HCT116 (cell line): Measurements from ENCODE around the gene THADA.
"Not testable (repeated sequence)": the region's sequence is repeated elsewhere in the genome, so short reads cannot be mapped to it uniquely, and the experiment has no call there.

Source experiments
- EZH2 ChIP-seq: fragments of 200-600 bp; sonication (generic); IDR thresholded peaks from 2 replicates; pipeline ENCODE4 v1.6.1; 2017; ENCODE audit warnings: antibody characterized with exemption, mixed run types
- POLR2A ChIP-seq: IDR thresholded peaks from 2 replicates; pipeline ENCODE4 v1.7.0; 2011; ENCODE audit warnings: borderline replicate concordance; ENCODE audit not compliant: insufficient read depth, insufficient read length; ENCODE audit errors: extremely low read depth
- POLR2AphosphoS5 ChIP-seq: IDR thresholded peaks from 2 replicates; pipeline ENCODE4 v1.6.1; 2011; ENCODE audit warnings: mild to moderate bottlenecking, low read depth, low read length, moderate library complexity
- YY1 ChIP-seq: IDR thresholded peaks from 2 replicates; pipeline ENCODE4 v1.6.1; 2011; ENCODE audit warnings: low read length, low read depth, moderate library complexity, mild to moderate bottlenecking; ENCODE audit not compliant: insufficient replicate concordance; ENCODE audit errors: extremely low read depth
- TF ChIP-seq, protein P1 (sequence below): IDR thresholded peaks from 2 replicates; pipeline ENCODE4 v1.6.1; 2012; ENCODE audit warnings: low read depth
- TF ChIP-seq, protein P2 (sequence below), 3 experiments: fragments of 200-600 bp in 1 of 3; sonication (generic) in 1 of 3; IDR thresholded peaks in 2 of 3; conservative IDR thresholded peaks in 1 of 3; 2 replicates each; pipeline ENCODE4 v1.5.1; 2012 to 2017; ENCODE audit warnings: low read depth in 2 of 3, low read length in 2 of 3, antibody characterized with exemption in 1 of 3, borderline replicate concordance in 1 of 3, control low read depth in 1 of 3, mild to moderate bottlenecking in 1 of 3, mixed read lengths in 1 of 3, mixed run types in 1 of 3, moderate library complexity in 1 of 3; ENCODE audit not compliant: insufficient read depth in 1 of 3
- TF ChIP-seq, protein P3 (sequence below): IDR thresholded peaks from 2 replicates; pipeline ENCODE4 v1.6.1; 2012

DNA sequence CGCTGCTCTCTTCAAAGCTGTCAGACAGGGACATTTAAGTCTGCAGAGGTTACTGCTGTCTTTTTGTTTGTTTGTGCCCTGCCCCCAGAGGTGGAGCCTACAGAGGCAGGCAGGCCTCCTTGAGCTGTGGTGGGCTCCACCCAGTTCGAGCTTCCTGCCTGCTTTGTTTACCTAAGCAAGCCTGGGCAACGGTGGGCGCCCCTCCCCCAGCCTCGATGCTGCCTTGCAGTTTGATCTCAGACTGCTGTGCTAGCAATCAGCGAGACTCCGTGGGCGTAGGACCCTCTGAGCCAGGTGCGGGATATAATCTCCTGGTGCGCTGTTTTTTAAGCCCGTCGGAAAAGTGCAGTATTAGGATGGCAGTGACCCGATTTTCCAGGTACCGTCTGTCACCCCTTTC is 47.5 kb downstream of the THADA start:
- not testable (repeated sequence) for TF ChIP-seq POLR2A, EZH2, YY1, POLR2AphosphoS5
- TF ChIP-seq, protein P1, sequence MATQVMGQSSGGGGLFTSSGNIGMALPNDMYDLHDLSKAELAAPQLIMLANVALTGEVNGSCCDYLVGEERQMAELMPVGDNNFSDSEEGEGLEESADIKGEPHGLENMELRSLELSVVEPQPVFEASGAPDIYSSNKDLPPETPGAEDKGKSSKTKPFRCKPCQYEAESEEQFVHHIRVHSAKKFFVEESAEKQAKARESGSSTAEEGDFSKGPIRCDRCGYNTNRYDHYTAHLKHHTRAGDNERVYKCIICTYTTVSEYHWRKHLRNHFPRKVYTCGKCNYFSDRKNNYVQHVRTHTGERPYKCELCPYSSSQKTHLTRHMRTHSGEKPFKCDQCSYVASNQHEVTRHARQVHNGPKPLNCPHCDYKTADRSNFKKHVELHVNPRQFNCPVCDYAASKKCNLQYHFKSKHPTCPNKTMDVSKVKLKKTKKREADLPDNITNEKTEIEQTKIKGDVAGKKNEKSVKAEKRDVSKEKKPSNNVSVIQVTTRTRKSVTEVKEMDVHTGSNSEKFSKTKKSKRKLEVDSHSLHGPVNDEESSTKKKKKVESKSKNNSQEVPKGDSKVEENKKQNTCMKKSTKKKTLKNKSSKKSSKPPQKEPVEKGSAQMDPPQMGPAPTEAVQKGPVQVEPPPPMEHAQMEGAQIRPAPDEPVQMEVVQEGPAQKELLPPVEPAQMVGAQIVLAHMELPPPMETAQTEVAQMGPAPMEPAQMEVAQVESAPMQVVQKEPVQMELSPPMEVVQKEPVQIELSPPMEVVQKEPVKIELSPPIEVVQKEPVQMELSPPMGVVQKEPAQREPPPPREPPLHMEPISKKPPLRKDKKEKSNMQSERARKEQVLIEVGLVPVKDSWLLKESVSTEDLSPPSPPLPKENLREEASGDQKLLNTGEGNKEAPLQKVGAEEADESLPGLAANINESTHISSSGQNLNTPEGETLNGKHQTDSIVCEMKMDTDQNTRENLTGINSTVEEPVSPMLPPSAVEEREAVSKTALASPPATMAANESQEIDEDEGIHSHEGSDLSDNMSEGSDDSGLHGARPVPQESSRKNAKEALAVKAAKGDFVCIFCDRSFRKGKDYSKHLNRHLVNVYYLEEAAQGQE: not testable (repeated sequence)
- TF ChIP-seq, protein P2, sequence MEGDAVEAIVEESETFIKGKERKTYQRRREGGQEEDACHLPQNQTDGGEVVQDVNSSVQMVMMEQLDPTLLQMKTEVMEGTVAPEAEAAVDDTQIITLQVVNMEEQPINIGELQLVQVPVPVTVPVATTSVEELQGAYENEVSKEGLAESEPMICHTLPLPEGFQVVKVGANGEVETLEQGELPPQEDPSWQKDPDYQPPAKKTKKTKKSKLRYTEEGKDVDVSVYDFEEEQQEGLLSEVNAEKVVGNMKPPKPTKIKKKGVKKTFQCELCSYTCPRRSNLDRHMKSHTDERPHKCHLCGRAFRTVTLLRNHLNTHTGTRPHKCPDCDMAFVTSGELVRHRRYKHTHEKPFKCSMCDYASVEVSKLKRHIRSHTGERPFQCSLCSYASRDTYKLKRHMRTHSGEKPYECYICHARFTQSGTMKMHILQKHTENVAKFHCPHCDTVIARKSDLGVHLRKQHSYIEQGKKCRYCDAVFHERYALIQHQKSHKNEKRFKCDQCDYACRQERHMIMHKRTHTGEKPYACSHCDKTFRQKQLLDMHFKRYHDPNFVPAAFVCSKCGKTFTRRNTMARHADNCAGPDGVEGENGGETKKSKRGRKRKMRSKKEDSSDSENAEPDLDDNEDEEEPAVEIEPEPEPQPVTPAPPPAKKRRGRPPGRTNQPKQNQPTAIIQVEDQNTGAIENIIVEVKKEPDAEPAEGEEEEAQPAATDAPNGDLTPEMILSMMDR (IDR thresholded peaks at IDR 0.05 in 2 of 3, conservative IDR thresholded peaks at IDR 0.05 in 1 of 3; ENCODE audit: borderline replicate concordance in 1 of 3, insufficient read depth in 1 of 3, low read depth in 2 of 3, low read length in 2 of 3): not testable (repeated sequence)
- TF ChIP-seq, protein P3, sequence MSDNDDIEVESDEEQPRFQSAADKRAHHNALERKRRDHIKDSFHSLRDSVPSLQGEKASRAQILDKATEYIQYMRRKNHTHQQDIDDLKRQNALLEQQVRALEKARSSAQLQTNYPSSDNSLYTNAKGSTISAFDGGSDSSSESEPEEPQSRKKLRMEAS: not testable (repeated sequence)
